GM10248 (cell line): ENCODE results near the gene FAM117B.

Experiments used
- CTCF ChIA-PET: fragments of 300-600 bp; sonication (Branson Sonifier 250); formaldehyde crosslinking; extraction: SDS; loops from one replicate; lab custom pipeline; 2021; ENCODE audit warnings: antibody characterized with exemption; lab: Yijun Ruan, JAX
- POLR2A ChIA-PET: fragments of 350-650 bp; sonication (Branson Sonifier 250); formaldehyde crosslinking; extraction: SDS; loops from one replicate; lab custom pipeline; 2020; ENCODE audit warnings: antibody characterized with exemption; lab: Yijun Ruan, JAX
- DNase-seq: peaks from one replicate; pipeline ENCODE4 v3.0.0; 2012; ENCODE audit errors: extremely low spot score
- TF ChIP-seq, protein P1 (sequence below): IDR thresholded peaks from 2 replicates; pipeline ENCODE4 v1.5.1; 2012; ENCODE audit warnings: mild to moderate bottlenecking, low read depth; ENCODE audit errors: extremely low read depth, missing control alignments, control extremely low read depth

FAM117B gene

GRCh38 chr2:202763916-202764315, 129.1 kb downstream of the FAM117B start:
- POLR2A ChIA-PET: no interaction called here
- CTCF ChIA-PET: interaction anchor here (1.1 kb wide), 1 partner anchor 9 kb away, joined by 3 read pairs; no protein-coding TSS in a partner anchor
- DNase-seq: no peak
- TF ChIP-seq, protein P1, sequence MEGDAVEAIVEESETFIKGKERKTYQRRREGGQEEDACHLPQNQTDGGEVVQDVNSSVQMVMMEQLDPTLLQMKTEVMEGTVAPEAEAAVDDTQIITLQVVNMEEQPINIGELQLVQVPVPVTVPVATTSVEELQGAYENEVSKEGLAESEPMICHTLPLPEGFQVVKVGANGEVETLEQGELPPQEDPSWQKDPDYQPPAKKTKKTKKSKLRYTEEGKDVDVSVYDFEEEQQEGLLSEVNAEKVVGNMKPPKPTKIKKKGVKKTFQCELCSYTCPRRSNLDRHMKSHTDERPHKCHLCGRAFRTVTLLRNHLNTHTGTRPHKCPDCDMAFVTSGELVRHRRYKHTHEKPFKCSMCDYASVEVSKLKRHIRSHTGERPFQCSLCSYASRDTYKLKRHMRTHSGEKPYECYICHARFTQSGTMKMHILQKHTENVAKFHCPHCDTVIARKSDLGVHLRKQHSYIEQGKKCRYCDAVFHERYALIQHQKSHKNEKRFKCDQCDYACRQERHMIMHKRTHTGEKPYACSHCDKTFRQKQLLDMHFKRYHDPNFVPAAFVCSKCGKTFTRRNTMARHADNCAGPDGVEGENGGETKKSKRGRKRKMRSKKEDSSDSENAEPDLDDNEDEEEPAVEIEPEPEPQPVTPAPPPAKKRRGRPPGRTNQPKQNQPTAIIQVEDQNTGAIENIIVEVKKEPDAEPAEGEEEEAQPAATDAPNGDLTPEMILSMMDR: no peak

- no peak for DNase-seq
- POLR2A ChIA-PET: no interaction called here
- CTCF ChIA-PET: interaction anchor here (0.8 to 1.6 kb wide), 3 partner anchors 13 to 39 kb away, joined by 3 read pairs; no protein-coding TSS in a partner anchor
- TF ChIP-seq, protein P1: no peak
These were observed 130.2 kb downstream of the FAM117B start for GRCh38 chr2:202764991-202765390.

- TF ChIP-seq, protein P1: no peak
- DNase-seq: no peak
- ChIA-PET CTCF (interaction anchor here (0.8 to 1.6 kb wide), 3 partner anchors 13 to 38 kb away, joined by 3 read pairs; no protein-coding TSS in a partner anchor), POLR2A (no interaction called here)
These were observed 130.7 kb downstream of the FAM117B start for GRCh38 chr2:202765436-202765835.

DNA sequence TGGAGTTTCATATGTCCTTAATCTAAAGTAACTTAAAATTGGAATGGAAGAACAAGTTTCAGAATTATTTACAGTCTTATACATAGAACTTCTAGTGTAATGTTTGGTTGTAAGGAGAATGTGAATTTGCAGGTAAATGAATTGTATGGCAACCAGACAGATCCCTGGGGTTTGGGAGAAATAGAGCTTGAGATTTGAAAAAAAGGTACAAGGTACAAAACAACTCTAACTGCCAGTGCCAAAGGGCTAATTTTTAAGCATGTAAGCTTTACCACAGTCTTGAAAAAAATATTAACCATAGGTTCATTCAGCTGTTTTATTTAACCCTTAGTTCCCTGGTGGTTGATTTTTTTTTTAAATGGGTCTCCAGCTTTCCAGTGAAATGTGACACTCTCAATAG, 133.5 kb downstream of the FAM117B start:
- TF ChIP-seq, protein P1: no peak
- ChIA-PET POLR2A (no interaction called here), CTCF (interaction anchor here (1.1 kb wide), 1 partner anchor 10 kb away, joined by 6 read pairs; no protein-coding TSS in a partner anchor)
- no peak for DNase-seq

DNA sequence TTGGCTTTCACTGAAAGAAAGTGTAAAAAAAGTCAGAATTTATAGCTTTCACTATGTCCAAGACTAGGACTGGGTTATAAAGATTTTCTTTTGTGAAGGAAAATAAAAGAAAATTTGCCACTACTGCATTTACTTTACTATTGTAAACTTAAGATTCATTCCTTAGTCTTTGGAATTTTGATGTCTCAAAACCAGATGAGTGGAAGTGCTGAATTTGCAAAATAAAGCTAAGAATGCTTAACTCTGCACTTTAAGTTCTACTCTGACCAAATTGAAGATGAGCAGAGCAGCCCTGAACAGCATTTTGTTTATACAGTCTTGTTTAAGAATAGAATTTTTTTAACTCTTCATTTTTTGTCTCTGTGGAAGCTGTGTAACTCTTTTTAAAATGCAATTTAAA, 134.4 kb downstream of the FAM117B start:
- TF ChIP-seq, protein P1: no peak
- no peak for DNase-seq
- POLR2A ChIA-PET: no interaction called here
- CTCF ChIA-PET: interaction anchor here (1.1 to 2.0 kb wide), 2 partner anchors 11 to 19 kb away, joined by 4 to 6 read pairs; no protein-coding TSS in a partner anchor

- POLR2A ChIA-PET: no interaction called here
- CTCF ChIA-PET: interaction anchor here (2.0 kb wide), 1 partner anchor 21 kb away, joined by 4 read pairs; no protein-coding TSS in a partner anchor
- DNase-seq: no peak
These were observed 136.6 kb downstream of the FAM117B start for GRCh38 chr2:202771336-202771735.

More at GRCh38 chr2:202771336-202771735, 136.6 kb downstream of the FAM117B start:
- TF ChIP-seq, protein P1: no peak
